Liver (tissue), 9 donors: ENCODE results near the gene CDSN. TPM values are rescaled to one million over a fixed set of nuclear protein-coding genes. Genes with fewer than 3 reads are reported as not detected.

Experiments used
- DNase-seq: peaks from one replicate; pipeline ENCODE4 v3.0.0-alpha.2; 2017; ENCODE audit warnings: low spot score
- H3K27ac ChIP-seq, 2 donors: one replicate each; pipeline ENCODE4 v1.7.0; 2013; ENCODE audit warnings: inconsistent platforms in 2 of 2, low read length in 2 of 2, control low read depth in 1 of 2, low read depth in 1 of 2, mild to moderate bottlenecking in 1 of 2
- H3K27me3 ChIP-seq, 4 donors: one replicate each; pipeline versions ENCODE4 v1.6.1 to v1.7.0; 2013; ENCODE audit warnings: low read length in 3 of 4, inconsistent platforms in 1 of 4, mild to moderate bottlenecking in 1 of 4, moderate library complexity in 1 of 4; ENCODE audit not compliant: control insufficient read depth in 4 of 4, insufficient read depth in 4 of 4
- H3K36me3 ChIP-seq, 4 donors: one replicate each; pipeline versions ENCODE4 v1.6.1 to v1.7.0; 2013; ENCODE audit warnings: low read length in 3 of 4, mild to moderate bottlenecking in 3 of 4, low read depth in 1 of 4, moderate library complexity in 1 of 4; ENCODE audit not compliant: control insufficient read depth in 4 of 4, insufficient read depth in 3 of 4
- H3K4me1 ChIP-seq, 4 donors: one replicate each; pipeline versions ENCODE4 v1.6.1 to v1.7.0; 2013; ENCODE audit warnings: low read length in 3 of 4, mild to moderate bottlenecking in 3 of 4, moderate library complexity in 1 of 4; ENCODE audit not compliant: control insufficient read depth in 4 of 4, insufficient read depth in 4 of 4
- H3K4me3 ChIP-seq, 3 donors: one replicate each; pipeline versions ENCODE4 v1.6.1 to v1.7.0; 2013; ENCODE audit warnings: low read length in 3 of 3, control low read depth in 1 of 3, low read depth in 1 of 3, mild to moderate bottlenecking in 1 of 3
- H3K9ac ChIP-seq, 2 donors: one replicate each; pipeline ENCODE4 v1.7.0; 2013; ENCODE audit warnings: low read length in 2 of 2, mild to moderate bottlenecking in 2 of 2, moderate library complexity in 2 of 2, control low read depth in 1 of 2, low read depth in 1 of 2
- H3K9me3 ChIP-seq, 4 donors: one replicate each; pipeline versions ENCODE4 v1.6.1 to v1.7.0; 2013; ENCODE audit warnings: low read length in 3 of 4; ENCODE audit not compliant: control insufficient read depth in 4 of 4
- ATF3 ChIP-seq: IDR thresholded peaks from 2 replicates; pipeline ENCODE4 v1.6.1; 2016; ENCODE audit warnings: antibody characterized with exemption
- EGR1 ChIP-seq, 2 donors: IDR thresholded peaks; 2 replicates each; pipeline ENCODE4 v1.6.1; 2016 to 2018; ENCODE audit warnings: antibody characterized with exemption in 2 of 2, low read depth in 2 of 2
- FOXA1 ChIP-seq: IDR thresholded peaks from 2 replicates; pipeline ENCODE4 v1.6.1; 2016; ENCODE audit warnings: antibody characterized with exemption
- FOXA2 ChIP-seq: IDR thresholded peaks from 2 replicates; pipeline ENCODE4 v1.6.1; 2016; ENCODE audit warnings: antibody characterized with exemption
- GABPA ChIP-seq, 2 donors: IDR thresholded peaks in 1 of 2; conservative IDR thresholded peaks in 1 of 2; 2 replicates each; pipeline ENCODE4 v1.6.1; 2016; ENCODE audit warnings: antibody characterized with exemption in 2 of 2, mild to moderate bottlenecking in 1 of 2, moderate library complexity in 1 of 2
- HNF4A ChIP-seq, 2 donors: conservative IDR thresholded peaks; 2 replicates each; pipeline ENCODE4 v1.6.1; 2016; ENCODE audit warnings: antibody characterized with exemption in 2 of 2, mild to moderate bottlenecking in 2 of 2
- HNF4G ChIP-seq: IDR thresholded peaks from 2 replicates; pipeline ENCODE4 v1.6.1; 2016; ENCODE audit warnings: antibody characterized with exemption
- JUND ChIP-seq, 2 donors: IDR thresholded peaks; 2 replicates each; pipeline ENCODE4 v1.6.1; 2016; ENCODE audit warnings: antibody characterized with exemption in 2 of 2
- MAX ChIP-seq: IDR thresholded peaks from 2 replicates; pipeline ENCODE4 v1.6.1; 2016; ENCODE audit warnings: antibody characterized with exemption
- NR2F2 ChIP-seq: IDR thresholded peaks from 2 replicates; pipeline ENCODE4 v1.6.1; 2016; ENCODE audit warnings: antibody characterized with exemption
- RAD21 ChIP-seq, 2 donors: IDR thresholded peaks; 2 replicates each; pipeline ENCODE4 v1.6.1; 2016; ENCODE audit warnings: antibody characterized with exemption in 2 of 2, mild to moderate bottlenecking in 2 of 2
- REST ChIP-seq: IDR thresholded peaks from 2 replicates; pipeline ENCODE4 v1.6.1; 2016; ENCODE audit warnings: antibody characterized with exemption, mild to moderate bottlenecking
- RXRA ChIP-seq, 2 donors: IDR thresholded peaks; 2 replicates each; pipeline ENCODE4 v1.6.1; 2017 to 2018; ENCODE audit warnings: antibody characterized with exemption in 2 of 2, mild to moderate bottlenecking in 1 of 2
- SP1 ChIP-seq: IDR thresholded peaks from 2 replicates; pipeline ENCODE4 v1.6.1; 2018; ENCODE audit warnings: antibody characterized with exemption, mild to moderate bottlenecking
- TAF1 ChIP-seq: conservative IDR thresholded peaks from 2 replicates; pipeline ENCODE4 v1.6.1; 2016; ENCODE audit warnings: antibody characterized with exemption, mild to moderate bottlenecking
- YY1 ChIP-seq: IDR thresholded peaks from 2 replicates; pipeline ENCODE4 v1.6.1; 2016; ENCODE audit warnings: antibody characterized with exemption, mild to moderate bottlenecking
- WGBS: extraction: QIAGEN DNeasy Blood & Tissue Kit; methylation state at CpG from one replicate; pipeline ENCODE4 v1.1.7; 2013; 5-methylcytosine and 5-hydroxymethylcytosine counted together
- polyA plus RNA-seq, 2 donors: library from polyadenylated mRNA; stranded (reverse) in 1 of 2; unstranded in 1 of 2; fragments of 200-250 nt in 1 of 2; fragments of >200 nt in 1 of 2; fragmentation: Nextera tagmentation in 1 of 2; extraction: Ambion mirVana in 1 of 2; gene quantifications; one replicate each; pipeline versions ENCODE4 v1.2.1 to v1.2.3, GENCODE V29; 2013 to 2015
- total RNA-seq, 2 donors: library from RNA; depleted of rRNA; stranded (reverse); fragments of >200 nt; gene quantifications; one replicate each; pipeline ENCODE4 v1.2.3, GENCODE V29; 2014
- TF ChIP-seq, protein P1 (sequence below): IDR thresholded peaks from 2 replicates; pipeline ENCODE4 v1.6.1; 2016; ENCODE audit warnings: antibody characterized with exemption
- donor health status: healthy.
- donor health status: healthy.
- donor health status: healthy.
- donor health status: healthy.
- donor health status: healthy.

The CDSN gene
- total and polyA plus RNA-seq, 4 donors: not detected

- H3K27me3 ChIP-seq: peaks cover 0 to 2% (median 0%) of the 10 kb centered on the region in 4 donors
- 62% methylated on average over 11 of the region's 11 CpGs for WGBS
- no peak overlapping the region for H3K4me3 ChIP-seq
- H3K36me3 ChIP-seq: no peaks in the 10 kb centered on the region
- no peak overlapping the region for H3K27ac ChIP-seq
- H3K4me1 ChIP-seq: no peaks in the 10 kb centered on the region
- DNase-seq: no peak
- H3K9ac ChIP-seq: no peak overlapping the region
- TF ChIP-seq RXRA (IDR thresholded peaks at IDR 0.05) (no peak), FOXA1 (no peak), TAF1 (no peak), REST (no peak), MAX (no peak), FOXA2 (no peak), RAD21 (IDR thresholded peaks at IDR 0.05) (no peak), GABPA (IDR thresholded peaks at IDR 0.05 in 1 of 2, conservative IDR thresholded peaks at IDR 0.05 in 1 of 2) (no peak), YY1 (no peak), ATF3 (no peak), EGR1 (IDR thresholded peaks at IDR 0.05; ENCODE audit: low read depth in 2 of 2) (no peak), HNF4A (conservative IDR thresholded peaks at IDR 0.05) (no peak), HNF4G (no peak), NR2F2 (no peak), SP1 (no peak), JUND (IDR thresholded peaks at IDR 0.05) (no peak)
- TF ChIP-seq, protein P1, sequence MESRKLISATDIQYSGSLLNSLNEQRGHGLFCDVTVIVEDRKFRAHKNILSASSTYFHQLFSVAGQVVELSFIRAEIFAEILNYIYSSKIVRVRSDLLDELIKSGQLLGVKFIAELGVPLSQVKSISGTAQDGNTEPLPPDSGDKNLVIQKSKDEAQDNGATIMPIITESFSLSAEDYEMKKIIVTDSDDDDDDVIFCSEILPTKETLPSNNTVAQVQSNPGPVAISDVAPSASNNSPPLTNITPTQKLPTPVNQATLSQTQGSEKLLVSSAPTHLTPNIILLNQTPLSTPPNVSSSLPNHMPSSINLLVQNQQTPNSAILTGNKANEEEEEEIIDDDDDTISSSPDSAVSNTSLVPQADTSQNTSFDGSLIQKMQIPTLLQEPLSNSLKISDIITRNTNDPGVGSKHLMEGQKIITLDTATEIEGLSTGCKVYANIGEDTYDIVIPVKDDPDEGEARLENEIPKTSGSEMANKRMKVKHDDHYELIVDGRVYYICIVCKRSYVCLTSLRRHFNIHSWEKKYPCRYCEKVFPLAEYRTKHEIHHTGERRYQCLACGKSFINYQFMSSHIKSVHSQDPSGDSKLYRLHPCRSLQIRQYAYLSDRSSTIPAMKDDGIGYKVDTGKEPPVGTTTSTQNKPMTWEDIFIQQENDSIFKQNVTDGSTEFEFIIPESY: no peak
- H3K9me3 ChIP-seq: no peaks in the 10 kb centered on the region
Measured at GRCh38 chr6:31110825-31111582, 9.2 kb downstream of the CDSN start.

GRCh38 chr6:31107052-31107451 lies 13.2 kb downstream of the CDSN start:
- Histone ChIP-seq H3K36me3 (no peaks in the 10 kb centered on the region), H3K27me3 (peaks cover 0 to 2% (median 0%) of the 10 kb centered on the region in 4 donors), H3K9ac (no peak overlapping the region), H3K27ac (no peak overlapping the region), H3K9me3 (no peaks in the 10 kb centered on the region), H3K4me1 (no peaks in the 10 kb centered on the region), H3K4me3 (no peak overlapping the region)
- no peak for DNase-seq
- TF ChIP-seq FOXA2 (no peak), RXRA (IDR thresholded peaks at IDR 0.05) (no peak)
- 74% methylated on average over 4 of the region's 4 CpGs for WGBS
